K562 (cell line): ENCODE results near the gene NDUFB3. TPM values are rescaled to one million over a fixed set of nuclear protein-coding genes. Genes with fewer than 3 reads are reported as not detected.

Source experiments
- HMGN3 ChIP-seq: IDR thresholded peaks from 2 replicates; pipeline ENCODE4 v1.6.1; 2011; ENCODE audit warnings: borderline replicate concordance, low read depth, mild to moderate bottlenecking, mixed read lengths, low read length; ENCODE audit not compliant: insufficient read length; ENCODE audit errors: extremely low read depth
- NR2C2 ChIP-seq, 2 experiments: fragments of 200-800 bp in 1 of 2; sonication (Bioruptor generic) in 1 of 2; sonication (generic) in 1 of 2; formaldehyde crosslinking in 1 of 2; IDR thresholded peaks; 2 replicates each; pipeline versions ENCODE4 v1.6.1 to v1.8.0; 2016 to 2022; ENCODE audit warnings: mild to moderate bottlenecking in 1 of 2, missing compliant biosample characterization in 1 of 2, missing genetic modification characterization in 1 of 2, missing genetic modification reagents in 1 of 2
- PCBP2 ChIP-seq: fragments of 200-400 bp; formaldehyde crosslinking; IDR thresholded peaks from 2 replicates; pipeline ENCODE4 v1.6.1; 2018; ENCODE audit warnings: low read length, low read depth, mild to moderate bottlenecking, moderate library complexity; ENCODE audit not compliant: poor library complexity, severe bottlenecking
- TRIM28 ChIP-seq: fragments of 450-650 bp; IDR thresholded peaks from 2 replicates; pipeline ENCODE4 v1.6.1; 2017
- ZNF407 ChIP-seq: fragments of 450-650 bp; IDR thresholded peaks from 2 replicates; pipeline ENCODE4 v1.6.1; 2016; ENCODE audit warnings: low read depth
- polyA plus RNA-seq, 8 experiments: library from polyadenylated mRNA; depleted of rRNA in 4 of 8; stranded (reverse) in 5 of 8; unstranded in 3 of 8; fragments of >200 nt; fragmentation: Nextera tagmentation in 2 of 8; fragmentation: Illumina TruSeq in 1 of 8; extraction: Ambion mirVana in 2 of 8; extraction: Trizol in 1 of 8; gene quantifications; 2 replicates each; pipeline versions ENCODE4 v1.2.1 to v1.2.3, GENCODE V29; 2011 to 2014; ENCODE audit warnings: inconsistent platforms in 1 of 8, missing spikeins in 1 of 8
- total RNA-seq, 7 experiments: library from RNA; depleted of rRNA in 6 of 7; stranded (reverse); fragments of >200 nt in 6 of 7; fragmentation: Illumina TruSeq in 2 of 7; extraction: Trizol in 2 of 7; gene quantifications; 2 replicates each; pipeline versions ENCODE4 v1.2.1 to v1.2.3, GENCODE V29; 2011 to 2021; ENCODE audit warnings: low replicate concordance in 1 of 7
- TF ChIP-seq, protein P1 (sequence below): fragments of 450-650 bp; formaldehyde crosslinking; IDR thresholded peaks from 2 replicates; pipeline ENCODE4 v1.4.0; 2022; ENCODE audit warnings: missing genetic modification characterization
- TF ChIP-seq, protein P2 (sequence below), 2 experiments: fragments of 450-650 bp; IDR thresholded peaks; 2 replicates each; pipeline ENCODE4 v1.6.1; 2016; ENCODE audit warnings: mild to moderate bottlenecking in 2 of 2, borderline replicate concordance in 1 of 2, low read depth in 1 of 2, moderate library complexity in 1 of 2

NDUFB3 gene
- total and polyA plus RNA-seq, 9 of the 15 experiments (the other 6 are each of a cell fraction or from before 2014, with no cell fraction given) = 126 to 786 (median 156) TPM

GRCh38 chr2:201071479-201072200 is at the start of gene NDUFB3, which contains the start of gene HYCC2 (continued):
- TF ChIP-seq, protein P1, sequence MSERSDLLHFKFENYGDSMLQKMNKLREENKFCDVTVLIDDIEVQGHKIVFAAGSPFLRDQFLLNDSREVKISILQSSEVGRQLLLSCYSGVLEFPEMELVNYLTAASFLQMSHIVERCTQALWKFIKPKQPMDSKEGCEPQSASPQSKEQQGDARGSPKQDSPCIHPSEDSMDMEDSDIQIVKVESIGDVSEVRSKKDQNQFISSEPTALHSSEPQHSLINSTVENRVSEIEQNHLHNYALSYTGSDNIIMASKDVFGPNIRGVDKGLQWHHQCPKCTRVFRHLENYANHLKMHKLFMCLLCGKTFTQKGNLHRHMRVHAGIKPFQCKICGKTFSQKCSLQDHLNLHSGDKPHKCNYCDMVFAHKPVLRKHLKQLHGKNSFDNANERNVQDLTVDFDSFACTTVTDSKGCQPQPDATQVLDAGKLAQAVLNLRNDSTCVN (CRISPR knock-in tag) = no peak
- TF ChIP-seq NR2C2 (CRISPR knock-in tag; IDR thresholded peaks at IDR 0.05) = peak; percentile 85
- TF ChIP-seq NR2C2 (tag; IDR thresholded peaks at IDR 0.05) = peak; percentile 97
- no peak for TF ChIP-seq PCBP2
- TF ChIP-seq HMGN3 = no peak
- TF ChIP-seq, protein P2, sequence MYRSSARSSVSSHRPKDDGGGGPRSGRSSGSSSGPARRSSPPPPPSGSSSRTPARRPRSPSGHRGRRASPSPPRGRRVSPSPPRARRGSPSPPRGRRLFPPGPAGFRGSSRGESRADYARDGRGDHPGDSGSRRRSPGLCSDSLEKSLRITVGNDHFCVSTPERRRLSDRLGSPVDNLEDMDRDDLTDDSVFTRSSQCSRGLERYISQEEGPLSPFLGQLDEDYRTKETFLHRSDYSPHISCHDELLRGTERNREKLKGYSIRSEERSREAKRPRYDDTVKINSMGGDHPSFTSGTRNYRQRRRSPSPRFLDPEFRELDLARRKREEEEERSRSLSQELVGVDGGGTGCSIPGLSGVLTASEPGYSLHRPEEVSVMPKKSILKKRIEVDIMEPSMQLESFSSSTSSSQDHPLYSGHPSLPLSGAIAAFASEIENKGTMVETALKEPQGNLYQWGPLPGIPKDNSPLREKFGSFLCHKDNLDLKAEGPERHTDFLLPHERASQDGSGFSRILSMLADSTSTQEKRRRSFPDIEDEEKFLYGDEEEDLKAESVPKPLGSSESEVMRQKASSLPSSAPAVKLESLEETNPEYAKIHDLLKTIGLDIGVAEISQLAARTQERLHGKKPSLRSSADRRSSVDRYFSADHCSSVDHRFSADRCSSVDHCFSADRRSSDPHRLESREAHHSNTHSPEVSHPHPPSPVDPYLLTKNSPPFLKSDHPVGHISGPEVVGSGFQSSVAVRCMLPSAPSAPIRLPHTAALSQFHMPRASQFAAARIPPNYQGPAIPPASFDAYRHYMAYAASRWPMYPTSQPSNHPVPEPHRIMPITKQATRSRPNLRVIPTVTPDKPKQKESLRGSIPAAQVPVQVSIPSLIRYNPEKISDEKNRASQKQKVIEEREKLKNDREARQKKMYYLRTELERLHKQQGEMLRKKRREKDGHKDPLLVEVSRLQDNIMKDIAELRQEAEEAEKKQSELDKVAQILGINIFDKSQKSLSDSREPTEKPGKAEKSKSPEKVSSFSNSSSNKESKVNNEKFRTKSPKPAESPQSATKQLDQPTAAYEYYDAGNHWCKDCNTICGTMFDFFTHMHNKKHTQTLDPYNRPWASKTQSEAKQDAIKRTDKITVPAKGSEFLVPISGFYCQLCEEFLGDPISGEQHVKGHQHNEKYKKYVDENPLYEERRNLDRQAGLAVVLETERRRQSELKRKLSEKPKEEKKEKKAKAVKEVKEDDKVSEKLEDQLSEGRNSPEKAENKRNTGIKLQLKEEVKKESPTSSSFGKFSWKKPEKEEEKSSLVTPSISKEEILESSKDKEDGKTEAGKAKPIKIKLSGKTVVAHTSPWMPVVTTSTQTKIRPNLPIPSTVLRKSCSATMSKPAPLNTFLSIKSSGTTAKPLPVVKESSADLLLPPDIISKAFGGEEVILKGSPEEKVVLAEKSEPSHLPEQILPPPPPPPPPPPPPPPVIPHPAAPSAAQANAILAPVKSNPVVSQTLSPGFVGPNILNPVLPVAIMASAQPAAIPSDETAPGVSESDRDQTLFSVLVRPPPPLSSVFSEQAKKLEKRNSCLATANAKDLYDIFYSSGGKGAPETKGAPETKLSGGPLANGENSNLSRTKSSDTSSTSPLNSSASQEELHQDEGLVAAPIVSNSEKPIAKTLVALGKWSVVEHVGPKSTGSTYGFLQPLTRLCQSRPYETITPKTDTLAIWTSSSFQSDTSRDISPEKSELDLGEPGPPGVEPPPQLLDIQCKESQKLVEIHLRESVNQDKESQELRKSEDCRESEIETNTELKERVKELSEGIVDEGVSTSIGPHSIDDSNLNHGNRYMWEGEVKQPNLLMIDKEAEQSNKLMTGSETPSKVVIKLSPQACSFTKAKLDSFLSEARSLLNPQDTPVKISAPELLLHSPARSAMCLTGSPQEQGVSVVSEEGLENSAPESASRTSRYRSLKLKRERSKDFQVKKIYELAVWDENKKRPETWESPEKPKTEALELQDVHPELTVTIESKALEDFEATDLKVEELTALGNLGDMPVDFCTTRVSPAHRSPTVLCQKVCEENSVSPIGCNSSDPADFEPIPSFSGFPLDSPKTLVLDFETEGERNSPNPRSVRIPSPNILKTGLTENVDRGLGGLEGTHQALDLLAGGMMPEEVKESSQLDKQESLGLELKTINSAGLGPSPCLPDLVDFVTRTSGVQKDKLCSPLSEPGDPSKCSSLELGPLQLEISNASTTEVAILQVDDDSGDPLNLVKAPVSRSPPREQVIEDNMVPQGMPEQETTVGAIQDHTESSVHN (IDR thresholded peaks at IDR 0.05; ENCODE audit: borderline replicate concordance in 1 of 2, low read depth in 1 of 2) = no peak
- TF ChIP-seq ZNF407 = no peak
- peak; percentile 80; the same call in 1 of the 2 replicates for TF ChIP-seq TRIM28
